NCI-H1417 treated with DMSO at 0.1 percent for 48 hours (cell line): ENCODE data around the gene WDR1.
"Not testable (repeated sequence)": the region's sequence is repeated elsewhere in the genome, so short reads cannot be mapped to it uniquely, and the experiment has no call there.

Experiments
- DNase-seq: peaks from one replicate; lab custom pipeline; 2025; lab: John Stamatoyannopoulos, UW

Gene WDR1

DNA sequence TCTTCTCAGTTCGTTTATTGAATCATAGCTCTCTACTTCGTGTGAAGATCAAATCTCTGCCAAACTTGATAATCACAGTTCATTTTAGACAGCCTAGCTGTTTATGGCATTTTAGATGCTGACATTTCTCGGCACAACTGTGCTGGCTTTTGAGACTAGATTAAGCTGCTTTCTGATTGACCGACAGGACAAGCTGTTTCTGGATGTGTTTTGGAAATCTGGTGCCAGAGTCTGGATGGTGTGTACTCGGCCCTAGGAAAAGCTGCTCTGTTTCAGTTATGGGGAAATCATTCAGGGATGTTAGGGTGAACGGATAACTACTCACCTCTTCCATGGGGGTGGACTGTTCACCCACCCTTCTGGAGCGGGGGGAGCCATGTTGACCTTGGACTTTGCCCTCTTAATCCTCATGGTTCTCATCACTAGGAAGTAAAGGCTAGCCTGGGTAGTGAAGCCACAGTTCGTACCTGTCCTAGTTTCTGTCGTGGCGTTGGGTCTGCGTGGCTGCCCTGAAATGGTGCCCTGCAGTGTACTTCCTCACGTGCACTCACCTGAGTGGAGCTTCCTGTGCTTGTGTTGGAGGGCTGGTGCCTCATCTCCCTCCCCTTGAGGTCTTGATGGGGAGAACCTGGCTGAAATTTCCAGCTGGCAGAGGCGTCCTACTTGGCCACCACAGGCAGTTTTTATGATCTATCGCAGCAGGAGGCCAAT is 13.7 kb upstream of the WDR1 start:
- no peak for DNase-seq

DNA sequence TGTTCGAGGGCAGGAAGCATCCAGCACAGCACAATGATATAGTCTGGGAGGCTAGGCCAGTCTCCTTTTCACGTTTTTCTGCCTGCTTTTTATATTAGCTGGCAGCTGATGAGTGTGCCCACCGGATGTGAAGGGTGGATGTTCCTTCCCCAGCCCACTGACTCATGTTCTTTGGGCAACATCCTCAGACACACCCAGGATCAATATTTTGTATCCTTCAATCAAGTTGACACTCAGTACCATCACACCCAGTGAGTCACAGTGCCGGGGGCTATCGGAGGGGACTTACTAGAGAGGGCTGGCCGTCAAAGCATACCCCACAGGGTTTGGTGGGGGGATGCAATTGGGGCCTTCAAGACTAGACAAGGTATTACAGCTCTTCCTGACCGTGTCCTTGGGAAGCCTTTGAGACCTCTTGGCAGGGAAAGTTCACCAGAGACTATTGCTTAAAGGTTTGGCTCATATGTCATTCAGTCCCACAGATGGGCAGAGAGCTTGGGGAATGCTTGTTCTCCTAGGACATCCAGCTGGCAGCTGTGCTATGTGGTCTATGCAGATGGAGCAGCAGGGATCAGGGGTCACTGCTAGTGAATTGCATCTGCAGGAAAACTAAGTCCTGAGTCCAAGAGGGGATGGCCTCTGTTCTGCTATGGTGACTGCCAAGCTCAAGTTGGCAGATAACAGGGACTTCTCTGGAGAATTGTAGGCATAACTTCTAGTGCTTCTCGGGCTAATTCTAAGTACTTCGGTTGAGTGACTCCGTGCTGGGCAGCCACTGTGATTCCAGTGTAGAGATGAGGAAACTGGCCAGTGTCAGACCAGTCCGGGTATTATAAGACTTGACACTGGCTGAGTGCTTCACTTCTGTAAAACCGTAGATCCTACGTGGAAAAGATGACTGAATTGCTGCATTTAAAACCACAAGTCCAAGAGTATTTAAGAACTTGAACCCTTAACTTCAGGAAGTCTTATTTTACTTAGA is 12.9 kb upstream of the WDR1 start:
- DNase-seq: no peak

GRCh38 chr4:10128761-10129160 is 12.2 kb upstream of the WDR1 start:
- DNase-seq: no peak

DNA sequence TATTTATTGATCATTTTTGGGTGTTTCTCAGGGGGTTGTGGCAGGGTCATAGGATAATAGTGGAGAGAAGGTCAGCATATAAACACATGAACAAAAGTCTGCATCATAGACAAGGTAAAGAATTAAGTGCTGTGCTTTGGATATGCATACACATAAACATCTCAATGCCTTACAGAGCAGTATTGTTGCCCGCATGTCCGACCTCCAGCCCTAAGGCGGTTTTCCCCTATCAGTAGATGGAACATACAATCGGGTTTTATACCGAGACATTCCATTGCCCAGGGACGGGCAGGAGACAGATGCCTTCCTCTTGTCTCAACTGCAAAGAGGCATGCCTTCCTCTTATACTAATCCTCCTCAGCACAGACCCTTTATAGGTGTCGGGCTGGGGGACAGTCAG is 10.9 kb upstream of the WDR1 start:
- DNase-seq: not testable (repeated sequence)

DNA sequence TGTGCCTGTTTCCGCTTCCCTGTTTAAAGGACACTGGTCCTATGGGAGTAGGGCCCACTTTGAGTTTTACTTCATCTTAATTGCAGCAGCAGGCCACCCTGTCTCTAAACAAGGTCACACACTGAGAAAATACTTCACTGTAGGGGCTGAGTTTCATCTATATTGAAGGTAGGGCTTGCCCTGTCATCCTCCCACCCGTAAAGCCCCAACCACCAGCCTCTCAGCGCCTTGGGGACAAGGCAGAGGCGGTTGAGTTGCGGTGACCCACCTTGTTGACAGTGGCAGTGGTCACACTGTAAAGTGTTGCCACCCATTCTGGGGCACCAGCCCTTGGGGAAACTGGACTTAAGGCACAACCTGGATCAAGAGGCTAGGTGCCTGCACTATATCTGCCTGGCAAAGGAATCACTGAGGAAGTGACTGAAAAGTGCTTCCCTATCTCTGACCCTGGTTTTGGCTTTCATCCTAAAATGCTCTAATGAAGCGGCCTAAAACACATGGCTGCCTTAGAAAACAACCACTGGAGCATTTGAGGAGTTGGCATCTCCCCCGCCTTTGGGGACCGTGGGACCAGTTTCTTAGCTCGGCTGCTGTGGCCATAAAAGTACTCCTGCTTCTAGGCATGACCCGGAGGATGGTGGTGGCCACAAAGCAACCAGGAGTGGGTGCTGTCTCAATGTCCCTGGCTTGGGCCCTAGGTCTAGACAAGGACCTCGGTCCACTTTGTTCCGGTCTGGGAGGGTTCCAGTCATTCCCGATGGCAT is 7.8 kb upstream of the WDR1 start:
- DNase-seq: no peak

DNA sequence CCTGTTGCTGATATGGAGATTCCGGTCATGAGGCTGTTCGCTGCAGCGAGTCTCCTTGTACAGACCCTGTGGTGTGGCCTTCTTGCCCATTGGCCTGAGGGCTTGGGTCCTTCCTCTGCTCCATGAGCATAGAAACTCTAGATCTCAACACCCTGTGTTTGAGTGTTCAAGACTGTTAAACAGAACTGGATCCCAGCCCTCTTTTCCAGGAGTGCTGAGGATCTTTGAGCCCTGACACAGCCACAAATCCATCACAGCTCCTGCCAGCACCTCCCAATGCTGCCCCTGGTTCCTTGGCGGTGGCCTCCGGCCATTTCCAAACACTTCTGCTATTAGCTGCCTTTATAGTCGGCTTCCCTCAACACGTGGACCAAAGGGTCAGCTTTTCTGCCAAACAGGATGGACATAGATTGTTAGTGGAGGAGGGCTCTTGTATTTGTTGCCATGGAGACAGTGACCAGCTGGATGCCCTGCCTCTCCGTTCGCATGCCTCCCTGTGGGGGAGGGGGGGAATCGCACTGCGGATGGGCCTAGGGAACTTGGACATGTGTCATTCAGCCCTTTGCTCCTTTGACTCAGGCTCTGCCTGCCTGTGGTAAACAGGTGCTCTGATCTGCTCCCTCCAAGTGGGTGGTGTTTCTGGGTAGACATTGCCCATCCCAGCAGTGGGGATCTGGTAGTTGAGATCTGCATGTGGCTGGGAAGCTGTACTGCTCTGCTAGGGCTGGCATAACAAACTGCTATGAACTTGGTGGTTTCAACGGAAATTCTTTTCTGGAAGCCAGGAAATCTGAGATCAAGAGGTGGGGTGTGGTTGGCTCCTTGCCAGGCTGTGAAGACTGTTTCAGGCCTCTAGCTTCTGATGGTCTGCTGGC is 6.9 kb upstream of the WDR1 start:
- DNase-seq: no peak

- no peak for DNase-seq
These were observed 5.8 kb upstream of the WDR1 start for GRCh38 chr4:10122236-10122932.

- no peak for DNase-seq
These were observed 5.1 kb upstream of the WDR1 start for GRCh38 chr4:10121568-10122208.

- no peak for DNase-seq
These were observed 4.5 kb upstream of the WDR1 start for GRCh38 chr4:10120943-10121567.

- no peak for DNase-seq
These were observed 3.2 kb upstream of the WDR1 start for GRCh38 chr4:10119773-10120172.

GRCh38 chr4:10119278-10119677 is 2.7 kb upstream of the WDR1 start:
- no peak for DNase-seq

- DNase-seq: no peak
These were observed 1.7 kb upstream of the WDR1 start for GRCh38 chr4:10118048-10119004.

- no peak for DNase-seq
These were observed 904 bp upstream of the WDR1 start for GRCh38 chr4:10117359-10118047.

- DNase-seq: no peak
These were observed 616 bp downstream of the WDR1 start for GRCh38 chr4:10115797-10116568.

- no peak for DNase-seq
These were observed 1.3 kb downstream of the WDR1 start for GRCh38 chr4:10115271-10115796.

DNA sequence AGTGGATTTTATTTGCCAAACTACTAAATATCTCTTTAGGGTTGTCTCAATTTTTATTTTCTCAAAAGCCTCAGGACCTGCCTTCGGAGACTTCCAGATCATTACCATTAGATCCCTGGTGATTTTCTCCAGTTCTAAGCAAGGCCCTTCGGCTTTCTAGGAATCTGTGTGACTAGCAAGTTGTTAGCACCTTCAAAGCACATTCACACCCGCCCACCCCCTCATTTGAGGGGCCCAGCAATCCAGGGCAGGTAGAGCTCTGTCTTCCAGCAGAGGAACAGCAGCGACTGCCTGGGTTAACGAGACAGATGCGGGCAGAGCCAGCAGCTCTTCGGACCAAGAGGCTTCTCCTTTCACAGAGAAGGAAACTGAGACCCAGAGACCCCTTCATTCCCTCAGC is 2.0 kb downstream of the WDR1 start:
- DNase-seq: no peak

DNA sequence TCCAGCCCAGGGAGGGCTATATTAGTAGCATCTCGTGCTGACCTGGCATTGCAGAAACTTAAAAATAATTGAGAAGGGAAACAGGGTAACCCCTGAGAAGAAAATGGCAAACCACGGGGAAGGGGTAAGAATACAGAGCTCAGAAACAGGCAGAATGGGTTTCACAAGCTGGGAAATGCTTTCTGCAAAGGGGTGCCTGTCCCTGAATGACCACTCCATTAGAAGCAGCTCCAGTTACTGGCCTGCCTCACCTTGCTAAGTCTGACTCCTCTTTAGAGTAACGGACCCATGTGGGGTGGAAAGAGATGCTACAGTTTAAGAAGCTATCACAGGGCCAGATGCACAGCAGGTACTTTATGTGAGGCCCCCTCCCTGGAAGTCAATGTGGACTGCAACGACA is 2.5 kb downstream of the WDR1 start:
- DNase-seq: no peak
